ENCODE results near the gene TBC1D24.

TBC1D24 gene

DNA sequence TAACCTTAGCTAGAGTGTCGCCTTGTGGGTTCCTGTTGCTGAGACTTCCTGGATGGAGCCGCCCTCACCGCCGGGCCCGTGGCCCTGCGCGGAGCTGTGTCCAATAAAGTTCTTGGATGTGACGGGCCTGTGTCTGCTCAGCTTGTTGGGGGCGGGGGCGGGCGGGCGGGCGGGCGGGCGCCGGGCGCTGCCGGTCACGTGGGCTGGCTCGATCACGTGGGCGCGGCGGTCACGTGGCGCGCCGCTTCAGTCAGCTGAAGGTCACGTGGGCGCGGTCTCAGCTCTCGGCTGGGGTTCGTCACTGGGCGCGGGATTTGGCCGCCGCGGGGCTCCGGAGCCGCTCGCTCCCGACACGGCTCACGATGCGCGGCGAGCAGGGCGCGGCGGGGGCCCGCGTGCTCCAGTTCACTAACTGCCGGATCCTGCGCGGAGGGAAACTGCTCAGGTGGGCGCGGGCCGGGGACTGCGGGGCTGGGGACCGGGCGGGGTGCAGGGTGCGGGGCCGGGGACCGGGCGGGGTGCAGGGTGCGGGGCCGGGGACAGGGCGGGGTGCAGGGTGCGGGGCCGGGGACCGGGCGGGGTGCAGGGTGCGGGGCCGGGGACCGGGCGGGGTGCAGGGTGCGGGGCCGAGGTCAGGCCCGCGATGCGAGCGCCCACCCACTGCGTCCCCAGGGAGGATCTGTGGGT, 45.3 kb downstream of the TBC1D24 start, which contains the start of gene AMDHD2:
Gene AMDHD2 (plus strand): TSS at position 275 of the 687 bp plus-strand sequence. CDS start 88 bp downstream, at position 363.
- intact Hi-C loops (cut with DNase I), result loop anchor here (10.0 kb wide), 1 partner anchor 145 kb away; no protein-coding TSS in a partner anchor
- peak; percentile 67 to 96 (median 89) for DNase-seq

DNA sequence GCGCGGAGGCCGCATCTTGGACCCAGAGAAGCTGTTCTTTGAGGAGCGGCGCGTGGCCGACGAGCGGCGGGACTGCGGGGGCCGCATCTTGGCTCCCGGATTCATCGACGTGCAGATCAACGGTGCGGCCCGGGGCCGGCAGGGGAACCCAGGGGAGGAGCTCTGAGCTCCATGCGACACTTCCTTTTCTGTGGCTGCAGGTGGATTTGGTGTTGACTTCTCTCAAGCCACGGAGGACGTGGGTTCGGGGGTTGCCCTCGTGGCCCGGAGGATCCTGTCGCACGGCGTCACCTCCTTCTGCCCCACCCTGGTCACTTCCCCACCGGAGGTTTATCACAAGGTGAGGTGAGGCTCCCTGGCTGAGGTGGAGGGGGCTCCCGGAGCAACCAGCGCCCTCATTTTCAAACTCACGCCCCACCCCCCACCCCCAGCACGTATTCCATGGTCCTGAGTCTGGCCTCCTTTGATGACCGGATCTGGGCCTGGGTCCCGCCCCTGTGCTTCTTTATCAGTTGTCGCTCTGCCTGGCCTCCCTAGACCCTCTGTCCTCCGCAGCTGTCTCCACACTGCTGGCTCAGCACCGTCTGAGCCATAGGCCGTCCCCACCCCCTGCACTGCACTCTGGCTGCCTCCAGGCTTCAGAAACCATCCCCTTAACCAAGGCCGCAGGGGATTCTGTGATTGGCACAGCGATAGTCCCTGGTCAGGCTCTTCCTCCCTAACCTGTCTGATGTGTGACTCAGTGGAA, 46.0 kb downstream of the TBC1D24 start:
- intact Hi-C loops (cut with DNase I), result loop anchor here (10.0 kb wide), 1 partner anchor 144 kb away; no protein-coding TSS in a partner anchor

DNA sequence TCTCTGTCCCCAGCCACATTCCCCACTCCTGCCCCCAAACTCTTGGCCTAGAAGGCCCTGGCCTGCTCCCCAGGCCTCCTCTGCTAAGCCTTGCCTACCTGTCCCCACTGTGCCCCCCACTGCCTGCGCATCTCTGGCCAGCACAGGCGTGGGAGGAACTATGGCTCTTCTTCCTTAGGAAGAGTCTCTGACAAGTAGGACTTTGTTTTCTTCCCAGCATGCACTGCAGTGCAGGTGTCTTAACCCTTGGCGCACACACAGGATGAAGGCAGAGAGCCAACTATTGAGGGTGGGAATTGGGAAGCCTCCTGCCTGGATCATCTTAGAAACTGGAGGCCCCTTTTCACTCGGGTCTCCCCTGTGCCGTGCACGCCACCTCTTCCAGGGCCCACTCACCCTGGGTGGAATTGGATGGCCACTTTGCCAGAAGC, 48.9 kb downstream of the TBC1D24 start:
- DNase-seq, result no peak
- intact Hi-C loops (cut with DNase I), result loop anchor here (10.0 kb wide), 1 partner anchor 141 kb away; no protein-coding TSS in a partner anchor

More for the DNA sequence above, 46.0 kb downstream of the TBC1D24 start:
- DNase-seq, result peak in 1 of 42 donors; percentile 41

DNA sequence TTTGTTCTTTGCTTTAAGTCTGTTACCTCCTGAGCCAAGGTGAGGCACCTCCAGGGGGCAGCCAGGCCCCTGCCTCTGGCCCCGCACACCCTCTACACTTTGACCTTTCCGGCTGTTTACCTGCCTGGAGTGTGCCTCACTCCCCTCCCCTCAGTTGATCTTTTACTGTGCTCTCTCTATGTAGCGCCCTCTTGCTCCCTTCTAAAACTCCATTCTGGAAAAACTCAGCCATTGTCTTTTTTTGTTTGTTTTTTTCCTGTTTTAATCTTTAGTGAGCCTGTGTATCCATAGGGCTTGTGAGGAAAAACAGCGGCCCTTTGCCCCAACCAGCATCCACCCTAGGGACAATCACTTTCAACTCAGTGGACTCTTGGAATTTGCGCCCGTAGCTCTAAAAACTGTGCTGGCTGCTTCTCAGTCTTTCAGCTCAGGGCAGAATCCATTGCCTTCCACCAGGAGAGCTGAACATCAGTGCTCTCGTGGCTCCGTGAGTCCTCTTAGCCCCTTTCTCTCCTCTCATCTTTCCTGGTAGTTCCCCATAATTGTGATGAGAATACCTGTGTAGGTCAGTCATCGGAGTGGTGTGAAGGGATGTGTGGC, 49.5 kb downstream of the TBC1D24 start:
- intact Hi-C loops (cut with DNase I), result loop anchor here (10.0 kb wide), 1 partner anchor 140 kb away; no protein-coding TSS in a partner anchor
- DNase-seq, result no peak

DNA sequence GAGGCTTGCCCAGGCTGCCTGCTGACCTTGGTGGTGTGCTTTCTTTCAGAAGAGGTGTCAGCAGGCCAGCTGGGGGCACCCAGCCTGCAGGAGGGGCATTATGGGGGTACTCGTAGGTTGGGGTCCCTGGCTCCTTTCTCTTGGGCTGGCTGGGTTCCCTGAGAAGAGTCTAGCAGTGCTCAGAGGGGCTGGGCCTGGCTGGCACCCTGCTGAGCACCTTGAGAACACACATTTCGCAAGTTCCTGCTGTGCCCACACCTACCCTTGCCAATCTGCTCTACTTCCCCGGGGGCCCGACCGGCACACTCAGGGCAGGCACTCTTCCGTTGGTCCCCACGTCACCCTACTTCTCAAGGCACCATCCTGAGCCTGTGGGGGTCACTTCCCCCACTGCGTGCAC, 51.2 kb downstream of the TBC1D24 start:
- no peak for DNase-seq
- intact Hi-C loops (cut with DNase I), result loop anchor here (10.0 kb wide), 1 partner anchor 139 kb away; no protein-coding TSS in a partner anchor

DNA sequence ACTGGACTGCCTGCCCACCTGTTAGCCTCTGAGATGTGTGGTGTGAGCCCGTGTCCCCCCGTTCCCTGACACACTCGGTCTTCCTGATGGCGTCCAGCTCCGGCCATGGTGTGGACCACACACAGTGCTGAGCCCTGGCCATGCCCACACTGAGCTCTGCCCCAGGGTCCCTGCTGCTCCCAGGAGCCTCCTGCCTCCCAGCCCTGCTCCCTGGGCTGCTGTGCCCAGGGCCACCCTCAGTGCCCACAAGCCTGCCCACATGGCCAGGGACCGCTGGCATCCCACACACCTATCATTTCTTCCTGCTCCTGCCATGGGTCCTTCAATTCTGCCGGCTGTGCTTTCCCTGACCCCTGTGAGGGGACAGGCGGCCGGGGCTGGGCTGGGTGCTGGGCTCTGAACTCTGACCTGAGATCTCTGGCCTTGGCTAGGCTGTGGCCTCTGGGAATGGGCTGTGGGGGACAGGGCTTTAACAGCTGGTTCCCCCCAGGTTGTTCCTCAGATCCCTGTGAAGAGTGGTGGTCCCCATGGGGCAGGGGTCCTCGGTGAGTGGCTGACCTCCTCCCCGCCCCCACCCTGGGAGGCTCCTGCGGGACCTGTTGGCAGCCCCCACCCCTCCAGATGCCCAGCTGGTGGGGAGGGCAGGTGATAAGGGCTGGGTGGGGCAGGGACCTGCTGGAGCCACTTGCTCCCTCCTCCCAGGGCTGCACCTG, 52.3 kb downstream of the TBC1D24 start:
- DNase-seq, result no peak
- intact Hi-C loops (cut with DNase I), result loop anchor here (10.0 kb wide), 1 partner anchor 138 kb away; no protein-coding TSS in a partner anchor

DNA sequence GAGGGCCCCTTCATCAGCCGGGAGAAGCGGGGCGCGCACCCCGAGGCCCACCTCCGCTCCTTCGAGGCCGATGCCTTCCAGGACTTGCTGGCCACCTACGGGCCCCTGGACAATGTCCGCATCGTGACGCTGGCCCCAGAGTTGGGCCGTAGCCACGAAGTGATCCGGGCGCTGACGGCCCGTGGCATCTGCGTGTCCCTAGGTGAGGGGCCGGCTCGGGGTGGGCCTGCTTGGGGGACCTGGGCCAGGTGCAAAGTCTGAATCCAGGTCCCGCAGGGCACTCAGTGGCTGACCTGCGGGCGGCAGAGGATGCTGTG, 52.8 kb downstream of the TBC1D24 start:
- intact Hi-C loops (cut with DNase I), result loop anchor here (10.0 kb wide), 1 partner anchor 137 kb away; no protein-coding TSS in a partner anchor
- DNase-seq, result no peak

DNA sequence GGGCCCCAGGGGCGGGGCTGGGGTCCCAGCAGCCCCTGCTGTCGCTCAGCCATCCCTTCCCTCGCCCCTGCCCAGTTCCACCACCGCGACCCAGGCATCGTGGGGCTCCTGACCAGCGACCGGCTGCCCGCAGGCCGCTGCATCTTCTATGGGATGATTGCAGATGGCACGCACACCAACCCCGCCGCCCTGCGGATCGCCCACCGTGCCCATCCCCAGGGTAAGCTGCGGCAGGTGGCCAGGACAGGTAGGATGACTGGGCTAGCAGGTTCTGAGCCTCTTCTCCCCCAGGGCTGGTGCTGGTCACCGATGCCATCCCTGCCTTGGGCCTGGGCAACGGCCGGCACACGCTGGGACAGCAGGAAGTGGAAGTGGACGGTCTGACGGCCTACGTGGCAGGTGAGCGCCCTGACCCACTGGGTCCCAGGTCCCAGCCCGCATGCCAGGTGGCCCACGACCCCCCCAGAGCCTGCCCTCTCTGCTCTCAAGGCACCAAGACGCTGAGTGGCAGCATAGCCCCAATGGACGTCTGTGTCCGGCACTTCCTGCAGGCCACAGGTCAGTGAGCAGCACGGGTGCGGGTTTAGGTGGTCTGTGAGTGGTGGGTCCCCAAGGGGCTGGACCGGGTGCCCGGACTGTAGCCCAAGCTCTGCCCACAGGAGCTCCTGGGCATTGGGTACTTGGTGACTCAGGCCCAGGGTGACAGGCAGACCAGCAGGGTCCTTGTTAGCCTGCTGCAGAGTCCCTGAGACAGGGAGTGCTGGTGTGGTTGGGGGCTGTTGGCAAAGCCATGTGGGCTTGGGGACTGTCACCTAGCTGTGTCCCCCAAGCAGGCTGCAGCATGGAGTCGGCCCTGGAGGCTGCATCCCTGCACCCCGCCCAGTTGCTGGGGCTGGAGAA, 53.5 kb downstream of the TBC1D24 start:
- DNase-seq, result no peak
- intact Hi-C loops (cut with DNase I), result loop anchor here (10.0 kb wide), 1 partner anchor 136 kb away; no protein-coding TSS in a partner anchor

DNA sequence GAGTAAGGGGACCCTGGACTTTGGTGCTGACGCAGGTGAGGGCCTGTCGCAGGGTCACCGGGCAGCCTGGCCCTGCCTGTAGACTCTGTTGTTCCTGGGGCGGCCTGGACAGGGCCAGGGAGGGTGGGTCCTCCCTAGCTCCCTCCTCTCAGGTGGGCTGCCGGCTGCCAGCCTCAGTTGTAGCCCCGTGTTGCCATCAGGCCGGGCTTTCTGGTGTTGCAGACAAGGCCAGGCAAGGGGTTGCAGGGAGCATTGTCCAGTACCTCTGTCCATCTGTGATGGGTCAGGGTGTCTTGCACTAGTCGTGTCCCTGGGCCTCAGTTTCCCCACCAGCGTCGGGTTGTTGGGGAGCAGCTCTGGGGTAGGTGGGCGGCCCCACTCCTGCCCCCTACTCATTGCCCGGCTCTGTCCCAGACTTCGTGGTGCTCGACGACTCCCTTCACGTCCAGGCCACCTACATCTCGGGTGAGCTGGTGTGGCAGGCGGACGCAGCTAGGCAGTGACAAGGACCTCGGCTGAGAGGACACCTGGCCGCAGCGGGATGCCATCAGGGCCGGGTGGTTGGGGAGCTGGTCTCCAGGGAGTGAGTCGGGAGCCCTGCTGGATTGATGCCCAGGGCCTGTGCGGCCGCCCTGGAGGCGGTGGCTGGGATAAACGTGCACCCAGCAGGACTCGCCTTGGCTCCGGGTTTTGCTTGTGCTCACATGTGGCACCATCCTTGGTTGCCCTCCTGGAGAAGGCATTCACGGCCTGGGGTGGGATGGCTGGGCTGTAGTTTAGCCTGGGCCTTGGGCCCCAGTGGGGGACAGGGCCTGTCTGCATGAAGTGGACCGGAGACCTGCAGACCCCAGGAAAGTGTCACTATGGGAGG, 54.4 kb downstream of the TBC1D24 start:
- intact Hi-C loops (cut with DNase I), result loop anchor here (10.0 kb wide), 1 partner anchor 136 kb away; no protein-coding TSS in a partner anchor
- DNase-seq, result no peak

DNA sequence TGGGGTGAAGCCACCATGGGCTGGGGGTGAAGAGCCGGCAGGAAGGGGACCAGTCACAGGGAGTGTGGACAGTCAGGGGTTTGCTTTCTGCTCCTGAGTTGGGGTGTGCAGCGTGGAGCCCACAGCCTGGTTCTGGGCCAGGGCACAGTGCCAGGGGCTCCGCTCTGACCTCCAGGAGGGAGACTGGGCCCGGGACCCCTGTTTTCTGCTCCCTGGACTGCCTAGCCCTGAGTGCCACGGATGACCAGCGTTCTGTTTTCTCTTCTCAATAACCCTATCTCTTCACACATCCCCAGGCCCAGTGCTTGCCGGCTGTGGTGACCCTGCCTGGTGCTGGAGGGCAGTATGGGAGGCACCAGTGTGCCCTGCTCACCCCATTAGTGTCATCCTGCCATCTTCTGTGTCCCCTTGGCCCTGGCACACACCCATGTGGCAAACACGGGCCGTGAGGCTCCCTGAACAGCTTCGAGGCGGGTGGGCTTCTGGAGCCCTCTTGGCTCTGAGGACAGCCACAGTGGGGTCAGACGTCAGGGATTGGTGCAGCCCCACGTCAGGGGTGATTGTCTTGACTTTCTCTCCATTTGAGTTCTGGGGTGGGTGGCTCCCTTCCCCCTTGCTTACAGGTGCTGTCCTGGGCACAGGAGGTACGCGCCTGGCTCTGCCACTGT, 55.2 kb downstream of the TBC1D24 start:
- intact Hi-C loops (cut with DNase I), result loop anchor here (10.0 kb wide), 2 partner anchors 65 to 135 kb away; no protein-coding TSS in a partner anchor
- DNase-seq, result no peak

DNA sequence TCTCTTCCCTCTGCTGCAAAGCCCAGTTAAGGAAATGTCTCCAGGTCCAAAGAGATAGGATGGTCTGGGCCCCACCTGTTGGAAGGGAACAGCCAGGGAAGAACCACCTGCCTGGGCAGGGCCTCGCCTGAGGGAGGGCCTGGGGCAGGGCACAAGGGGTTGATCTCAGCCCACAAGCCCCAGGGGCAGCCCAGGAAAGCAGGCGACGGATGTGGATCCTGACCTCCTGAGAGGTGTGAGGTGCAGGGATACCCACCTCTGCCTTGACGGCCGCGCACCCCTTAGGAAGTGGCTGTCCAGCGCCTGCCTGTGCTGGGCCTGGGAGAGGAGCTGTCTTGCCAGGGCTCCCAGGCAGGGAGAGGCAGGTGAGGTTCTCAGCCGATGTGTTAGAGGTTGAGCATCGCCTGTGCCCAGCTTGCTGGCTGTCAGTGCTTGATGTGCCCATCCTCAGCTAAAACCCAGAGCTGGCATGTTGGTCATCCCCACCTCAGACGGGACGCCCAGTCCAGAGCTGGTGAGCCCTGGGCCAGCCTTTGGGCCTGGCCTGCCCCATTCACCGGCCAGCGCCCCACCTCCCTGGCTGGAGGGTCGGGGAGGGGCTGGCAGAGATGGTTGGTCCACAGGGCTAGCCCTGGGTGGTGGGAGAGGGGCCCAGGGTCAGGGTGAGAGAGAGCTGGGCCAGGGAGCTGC, 55.8 kb downstream of the TBC1D24 start:
- intact Hi-C loops (cut with DNase I), result loop anchor here (10.0 kb wide), 1 partner anchor 64 kb away; no protein-coding TSS in a partner anchor

DNA sequence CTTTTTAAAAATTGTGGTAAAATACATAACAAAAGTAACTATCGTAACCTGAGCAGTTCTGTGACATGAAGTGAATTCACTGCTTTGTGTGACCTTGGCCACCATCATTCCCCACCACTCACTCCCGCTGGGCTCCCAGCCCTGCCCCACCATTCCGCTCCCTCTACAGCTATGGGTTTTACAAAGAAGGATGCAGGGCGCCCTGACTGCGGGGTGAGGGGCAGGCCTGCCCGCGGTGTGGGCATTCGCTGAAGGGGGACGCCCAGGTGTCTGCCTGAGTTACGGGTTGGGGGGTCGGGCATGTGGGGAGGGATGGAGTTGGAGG, 56.4 kb downstream of the TBC1D24 start, which contains the start of gene CEMP1:
Gene CEMP1 (minus strand): TSS at position 38 of the 325 bp plus-strand sequence. CDS start 335 bp downstream, outside the sequence.
- peak in 3 of 42 donors; percentile 9 to 38 (median 24) for DNase-seq
- intact Hi-C loops (cut with DNase I), result loop anchor here (10.0 kb wide), 1 partner anchor 63 kb away; no protein-coding TSS in a partner anchor

More for the DNA sequence above, 55.8 kb downstream of the TBC1D24 start:
- DNase-seq, result no peak

DNA sequence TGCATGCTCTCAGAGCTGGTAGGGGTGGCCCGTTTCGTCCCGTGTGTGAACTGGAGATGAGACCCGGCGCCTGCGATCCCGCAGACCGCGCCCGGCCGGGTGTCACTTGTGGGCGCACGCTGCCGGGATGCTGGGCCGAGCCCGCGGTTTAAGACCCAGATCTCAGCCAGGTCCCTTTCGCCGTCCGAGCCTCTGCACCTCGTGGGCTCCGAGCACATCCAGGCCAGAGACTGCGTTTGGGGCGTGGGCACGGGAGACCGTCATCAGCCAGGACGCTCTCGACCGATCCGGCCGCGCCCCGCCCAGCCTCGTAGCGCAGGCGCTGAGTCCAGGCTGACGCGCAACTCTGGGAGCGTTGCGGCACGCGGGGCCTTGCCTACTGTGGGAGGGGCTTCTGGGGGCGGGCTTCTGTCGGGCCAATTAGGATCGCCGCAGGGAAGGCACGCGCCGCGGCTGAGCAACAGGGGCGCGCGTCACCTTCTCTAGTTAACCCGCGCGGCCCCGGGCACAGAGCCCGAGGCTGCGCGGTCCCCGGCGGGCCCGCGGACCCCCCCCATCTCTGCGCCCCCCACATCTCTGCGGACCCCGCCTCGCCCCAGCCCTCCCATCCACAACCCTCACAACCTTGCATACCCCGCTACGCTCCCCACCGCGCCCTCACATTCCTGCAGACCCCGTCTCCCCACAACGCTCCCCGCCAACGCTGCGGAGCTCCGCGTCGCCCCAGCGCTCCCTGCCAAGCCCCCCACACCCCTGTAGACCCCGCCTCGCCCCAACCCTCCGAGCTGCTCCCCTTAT, 57.0 kb downstream of the TBC1D24 start:
- intact Hi-C loops (cut with DNase I), result loop anchor here (10.0 kb wide), 1 partner anchor 63 kb away; no protein-coding TSS in a partner anchor
- DNase-seq, result peak; percentile 95 to 99 (median 98)

DNA sequence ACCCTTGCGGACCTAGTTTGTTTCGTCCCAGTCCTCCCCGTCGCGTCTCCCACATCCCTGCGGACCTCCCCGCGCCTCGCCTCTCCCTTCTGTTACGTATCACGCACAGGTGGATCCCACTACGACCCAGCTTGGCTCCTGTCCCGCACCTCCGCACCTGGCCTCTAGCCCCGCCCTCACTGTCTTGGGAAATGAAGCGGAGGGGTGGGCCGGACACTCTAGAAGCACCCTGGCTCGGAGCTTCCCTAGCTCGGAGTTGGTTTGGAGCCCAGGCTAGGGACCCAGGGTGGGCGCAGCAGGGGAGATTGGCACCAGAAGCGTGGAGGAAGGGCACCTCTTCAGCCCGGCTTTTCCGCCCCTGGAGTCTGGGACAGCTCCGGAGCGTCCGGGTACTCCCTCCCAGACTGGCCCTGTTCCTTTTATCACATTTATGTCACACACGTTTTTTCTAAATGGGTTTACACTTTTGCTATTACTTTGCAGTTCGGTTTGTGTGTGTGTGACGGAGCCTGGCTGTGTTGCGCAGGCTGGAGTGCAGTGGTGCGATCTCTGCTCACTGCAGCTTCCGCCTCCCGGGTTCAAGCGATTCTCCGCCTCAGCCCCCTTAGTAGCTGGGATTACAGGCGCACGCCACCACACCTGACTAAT, 57.7 kb downstream of the TBC1D24 start:
- intact Hi-C loops (cut with DNase I), result loop anchor here (10.0 kb wide), 1 partner anchor 62 kb away; no protein-coding TSS in a partner anchor

More for the DNA sequence above, 57.7 kb downstream of the TBC1D24 start:
- DNase-seq, result peak; percentile 53 to 90 (median 75)

Measured in head of caudate nucleus (tissue), 42 donors.